ENCODE data around the gene CBY1. TPM values are rescaled to one million over a fixed set of nuclear protein-coding genes. Genes with fewer than 3 reads are reported as not detected.

The CBY1 gene
- total and polyA plus RNA-seq, 10 of the 15 experiments (the other 5 are each of a cell fraction or from before 2014, with no cell fraction given): 7.3 to 18.6 (median 11.9) TPM

- RAD21 ChIA-PET (ENCODE audit: unreplicated experiment): no interaction called here
- Histone ChIP-seq H3K27ac (ENCODE audit: control insufficient read depth, insufficient read depth) (no peak overlapping the region), H3K4me2 (ENCODE audit: control insufficient read depth, insufficient read depth) (no peak overlapping the region), H3K4me1 (ENCODE audit: control insufficient read depth, insufficient read depth, low read length) (no peaks in the 10 kb centered on the region; the same call in 1 of the 2 replicates), H3K27me3 (replicated peaks in 1 of 2; ENCODE audit: control insufficient read depth in 2 of 2, insufficient read depth in 2 of 2, low read length in 1 of 2) (no peaks in the 10 kb centered on the region), H4K20me1 (ENCODE audit: control insufficient read depth, insufficient read depth) (peaks cover 12% of the 10 kb centered on the region), H3K79me2 (ENCODE audit: control insufficient read depth, insufficient read depth, low read length) (peaks cover 31% of the 10 kb centered on the region), H3K36me3 (ENCODE audit: control insufficient read depth in 2 of 2, insufficient read depth in 2 of 2, low read length in 1 of 2) (peaks cover 26 to 42% of the 10 kb centered on the region in 2 experiments), H3K9me3 (replicated peaks; ENCODE audit: control insufficient read depth, insufficient read depth, low read length) (no peaks in the 10 kb centered on the region), H3K4me3 (no peak overlapping the region), H3K9ac (ENCODE audit: control insufficient read depth, insufficient read depth, low read length) (no peak overlapping the region), H2AFZ (ENCODE audit: control insufficient read depth, low read depth, low read length) (no peak overlapping the region)
- FAIRE-seq: no peak
- POLR2A ChIA-PET: no interaction called here
- no peak for DNase-seq (ENCODE audit: low read depth, low spot score)
- TF ChIP-seq SREBF1 (IDR thresholded peaks at IDR 0.05; ENCODE audit: low read length) (no peak), TCF12 (IDR thresholded peaks at IDR 0.05; ENCODE audit: low read depth, low read length) (no peak), ZNF622 (IDR thresholded peaks at IDR 0.05) (no peak), JUND (IDR thresholded peaks at IDR 0.05; ENCODE audit: low read depth, low read length) (no peak), IKZF1 (conservative IDR thresholded peaks at IDR 0.05) (no peak), TCF3 (IDR thresholded peaks at IDR 0.05; ENCODE audit: borderline replicate concordance, insufficient read depth, low read depth, low read length) (no peak)
- BruUV-seq (replicated peaks): no TSS peak
- SMC1A ChIA-PET (ENCODE audit: uncharacterized antibody, unreplicated experiment): no interaction called here
- intact Hi-C loops (cut with micrococcal nuclease; ENCODE audit: unreplicated experiment) (no loop called here), in situ Hi-C loops (cut with MboI) (no loop called here)
- WGBS (ENCODE audit: insufficient coverage, insufficient replicate concordance, low lambda C conversion rate, missing lambda C conversion rate): 95% methylated on average over 9 of the region's 9 CpGs
- no peak for ATAC-seq
- CTCF ChIA-PET: no interaction called here
Measured at GRCh38 chr22:38716826-38717225, 60.4 kb downstream of the CBY1 start.

DNA sequence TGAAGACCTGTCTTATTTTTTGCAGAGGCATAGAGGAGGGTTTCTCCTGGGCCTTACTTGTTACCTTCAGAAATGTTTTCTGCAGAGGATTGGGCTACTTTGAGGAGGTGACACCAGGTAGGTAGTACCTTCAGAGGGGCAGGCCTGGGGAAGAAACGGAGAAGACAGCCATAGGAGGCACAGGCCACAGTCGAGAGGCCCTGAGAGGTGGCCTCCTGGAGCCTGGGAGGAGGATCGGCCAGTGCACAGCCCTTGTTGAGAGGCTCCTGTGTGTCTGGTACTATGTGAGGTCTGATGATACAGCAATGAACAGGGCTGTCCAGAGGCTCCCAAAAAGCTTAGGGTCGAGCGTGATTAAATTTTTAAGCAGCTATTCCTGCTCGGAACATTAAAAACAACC, 60.8 kb downstream of the CBY1 start:
- Histone ChIP-seq H3K9ac (ENCODE audit: control insufficient read depth, insufficient read depth, low read length) (no peak overlapping the region), H3K27me3 (replicated peaks in 1 of 2; ENCODE audit: control insufficient read depth in 2 of 2, insufficient read depth in 2 of 2, low read length in 1 of 2) (no peaks in the 10 kb centered on the region), H3K79me2 (ENCODE audit: control insufficient read depth, insufficient read depth, low read length) (peaks cover 28% of the 10 kb centered on the region), H4K20me1 (ENCODE audit: control insufficient read depth, insufficient read depth) (peaks cover 12% of the 10 kb centered on the region), H3K27ac (ENCODE audit: control insufficient read depth, insufficient read depth) (no peak overlapping the region), H3K4me2 (ENCODE audit: control insufficient read depth, insufficient read depth) (no peak overlapping the region), H3K9me3 (replicated peaks; ENCODE audit: control insufficient read depth, insufficient read depth, low read length) (no peaks in the 10 kb centered on the region), H3K4me1 (ENCODE audit: control insufficient read depth, insufficient read depth, low read length) (no peaks in the 10 kb centered on the region; the same call in 1 of the 2 replicates), H3K36me3 (ENCODE audit: control insufficient read depth in 2 of 2, insufficient read depth in 2 of 2, low read length in 1 of 2) (peaks cover 26 to 43% of the 10 kb centered on the region in 2 experiments), H2AFZ (ENCODE audit: control insufficient read depth, low read depth, low read length) (no peak overlapping the region), H3K4me3 (no peak overlapping the region)
- RAD21 ChIA-PET (ENCODE audit: unreplicated experiment): no interaction called here
- ATAC-seq: no peak
- DNase-seq (ENCODE audit: low read depth, low spot score): no peak
- no TSS peak for BruUV-seq (replicated peaks)
- WGBS (ENCODE audit: insufficient coverage, insufficient replicate concordance, low lambda C conversion rate, missing lambda C conversion rate): 100% methylated on average over 6 of the region's 6 CpGs
- in situ Hi-C loops (cut with MboI) (no loop called here), intact Hi-C loops (cut with micrococcal nuclease; ENCODE audit: unreplicated experiment) (no loop called here)
- SMC1A ChIA-PET (ENCODE audit: uncharacterized antibody, unreplicated experiment): no interaction called here
- CTCF ChIA-PET: no interaction called here
- POLR2A ChIA-PET: no interaction called here
- FAIRE-seq: no peak
- no peak for TF ChIP-seq EP300 (IDR thresholded peaks at IDR 0.05; ENCODE audit: borderline replicate concordance in 1 of 2, control insufficient read depth in 1 of 2, low read depth in 2 of 2, low read length in 2 of 2)
- TF ChIP-seq NR2C2 (IDR thresholded peaks at IDR 0.05; ENCODE audit: borderline replicate concordance, control insufficient read depth, insufficient read length, low read depth): no peak
- TF ChIP-seq NFYB (IDR thresholded peaks at IDR 0.05; ENCODE audit: insufficient read depth, low read depth, low read length): no peak
- TF ChIP-seq SMARCA5 (IDR thresholded peaks at IDR 0.05): no peak
- TF ChIP-seq KLF5 (IDR thresholded peaks at IDR 0.05; ENCODE audit: partially characterized antibody): no peak
- TF ChIP-seq ZZZ3 (IDR thresholded peaks at IDR 0.05; ENCODE audit: control insufficient read depth, insufficient read length, low read depth): no peak
- TF ChIP-seq CEBPZ (IDR thresholded peaks at IDR 0.05; ENCODE audit: low read depth, low read length): no peak
- TF ChIP-seq BHLHE40 (IDR thresholded peaks at IDR 0.05; ENCODE audit: borderline replicate concordance in 1 of 2, low read depth in 2 of 2, low read length in 1 of 2): no peak
- TF ChIP-seq SUPT20H (IDR thresholded peaks at IDR 0.05; ENCODE audit: borderline replicate concordance, control insufficient read depth, low read depth, low read length): no peak
